Central memory CD8-positive, alpha-beta T cell (primary cell): ENCODE results near the gene KPNB1.

Experiments used
- ATAC-seq: fragments of 150-1000 bp; cut with Tn5 transposase; replicated peaks from 2 replicates; pipeline ENCODE4 v1.10.0; 2022; ENCODE audit warnings: mild to moderate bottlenecking, moderate FRiP score, moderate number of reproducible peaks; ENCODE audit not compliant: poor library complexity, severe bottlenecking; ENCODE audit errors: extremely low read depth
- DNase-seq, 2 donors: peaks; one replicate each; pipeline ENCODE4 v3.0.0; 2021; ENCODE audit warnings: low spot score in 2 of 2
- H3K27ac Mint-ChIP-seq: one replicate; pipeline ENCODE4 v1.8.0; 2022; ENCODE audit warnings: low read depth, mild to moderate bottlenecking, moderate library complexity, mixed read lengths
- H3K27me3 Mint-ChIP-seq: one replicate; pipeline ENCODE4 v1.8.0; 2022; ENCODE audit warnings: mixed read lengths
- H3K36me3 Mint-ChIP-seq: one replicate; pipeline ENCODE4 v1.8.0; 2022; ENCODE audit warnings: mild to moderate bottlenecking, moderate library complexity, mixed read lengths; ENCODE audit not compliant: insufficient read depth
- H3K4me1 Mint-ChIP-seq: one replicate; pipeline ENCODE4 v1.8.0; 2022; ENCODE audit warnings: mixed read lengths
- H3K4me3 Mint-ChIP-seq: one replicate; pipeline ENCODE4 v1.8.0; 2022; ENCODE audit warnings: mild to moderate bottlenecking, moderate library complexity, mixed read lengths
- H3K9me3 Mint-ChIP-seq: one replicate; pipeline ENCODE4 v1.8.0; 2022; ENCODE audit warnings: mixed read lengths

KPNB1 gene

DNA sequence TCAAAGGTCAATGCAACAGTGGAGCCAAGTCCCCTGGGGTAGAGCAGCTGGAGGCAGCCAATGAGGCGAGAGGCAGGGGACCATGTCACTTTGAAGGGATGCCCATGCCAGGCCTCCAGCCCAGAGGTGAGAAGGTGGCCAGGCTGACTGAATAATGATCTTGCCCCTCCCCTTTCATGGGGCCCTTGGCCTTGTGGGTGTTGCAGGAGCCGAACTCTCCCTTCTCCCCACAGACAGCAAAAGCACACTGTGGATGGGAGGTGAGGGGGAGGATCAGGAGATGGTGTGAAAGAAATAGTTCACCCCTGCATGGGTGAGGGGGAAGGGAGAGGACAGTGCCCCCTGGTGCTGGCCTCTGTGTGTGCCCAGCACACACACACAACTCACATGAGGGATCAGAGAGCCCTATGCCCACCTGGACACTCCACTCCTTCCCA is 67.6 kb downstream of the KPNB1 start:
- Mint-ChIP-seq H3K36me3 (no peaks in the 10 kb centered on the region), H3K27ac (peak overlapping the region; percentile 82), H3K4me3 (peak overlapping the region; percentile 56), H3K4me1 (peaks cover 97% of the 10 kb centered on the region), H3K27me3 (no peaks in the 10 kb centered on the region), H3K9me3 (no peaks in the 10 kb centered on the region)
- ATAC-seq (no peak), DNase-seq (no peak)

DNA sequence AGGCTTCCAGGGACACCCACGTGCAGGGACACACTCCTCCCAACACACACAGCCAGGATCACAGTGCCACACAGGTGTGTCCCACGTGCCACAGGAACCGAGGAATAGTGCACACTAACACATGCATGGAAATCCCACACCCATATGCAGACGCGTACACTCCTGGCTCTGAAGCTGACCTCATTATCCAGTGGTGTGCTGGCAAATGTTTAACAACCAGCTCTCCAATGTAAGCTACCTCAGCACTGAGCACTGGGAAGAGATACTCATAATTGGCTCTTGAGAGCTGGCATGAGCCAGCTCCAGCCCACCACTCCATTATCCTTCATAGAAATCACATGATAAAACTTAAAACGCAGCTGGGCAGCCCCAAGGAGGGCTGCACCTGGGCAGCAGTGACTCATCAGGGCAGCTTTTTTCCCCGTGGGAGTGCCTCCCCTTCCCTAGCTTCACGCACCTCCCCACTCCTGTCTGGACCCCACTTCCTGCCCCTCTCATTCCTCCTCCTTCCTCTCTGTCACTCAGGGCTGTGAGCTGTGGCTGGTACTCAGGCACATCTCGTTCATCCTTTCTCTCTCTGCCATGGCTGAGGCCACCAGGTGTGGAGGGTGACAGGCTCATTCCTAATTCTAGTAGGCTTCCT is 68.4 kb downstream of the KPNB1 start:
- Mint-ChIP-seq H3K27me3 (no peaks in the 10 kb centered on the region), H3K27ac (peak overlapping the region; percentile 82), H3K36me3 (no peaks in the 10 kb centered on the region), H3K4me1 (peaks cover 92% of the 10 kb centered on the region), H3K4me3 (peak overlapping the region; percentile 56), H3K9me3 (no peaks in the 10 kb centered on the region)
- peak; percentile 12 for ATAC-seq
- DNase-seq: no peak

DNA sequence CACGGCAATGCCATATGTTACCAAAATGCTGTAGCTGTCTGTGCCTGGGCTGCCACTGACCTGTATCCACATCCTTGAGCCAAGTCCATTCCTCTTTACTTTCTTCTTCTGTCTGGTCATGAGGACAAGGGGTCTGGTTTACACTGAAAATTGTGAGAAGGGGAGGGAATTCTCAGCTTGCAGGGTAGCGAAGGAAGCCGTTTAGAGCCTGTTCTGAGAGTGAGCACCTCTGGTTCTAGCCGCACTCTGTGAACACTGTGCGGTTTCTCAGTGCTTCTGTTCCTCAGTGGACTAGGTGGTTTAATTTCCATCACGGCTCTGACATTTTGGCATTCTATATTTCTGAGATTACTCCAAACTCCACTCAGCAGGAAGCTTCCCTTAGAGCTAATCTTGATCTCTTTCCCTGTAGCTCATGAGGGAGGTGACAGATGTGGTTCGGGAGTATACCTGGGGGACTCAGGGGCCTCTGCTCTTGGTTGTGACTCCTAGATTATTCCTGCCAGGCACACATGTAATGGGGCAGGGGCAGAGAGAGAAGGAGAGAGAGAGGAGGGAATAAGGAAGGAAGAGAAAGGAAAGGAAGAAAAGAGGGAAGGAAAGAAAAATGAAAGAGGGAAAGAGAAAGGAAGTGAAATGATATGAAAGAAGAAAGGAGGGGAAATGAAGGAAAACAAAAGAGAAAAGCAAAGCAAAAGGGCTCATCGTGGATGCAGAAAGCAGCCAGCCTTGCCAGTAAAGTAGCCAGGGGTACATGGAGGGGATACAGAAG is 69.1 kb downstream of the KPNB1 start:
- no peak for ATAC-seq
- Mint-ChIP-seq H3K36me3 (no peaks in the 10 kb centered on the region), H3K27me3 (no peaks in the 10 kb centered on the region), H3K4me1 (peaks cover 85% of the 10 kb centered on the region), H3K9me3 (no peaks in the 10 kb centered on the region), H3K27ac (peak overlapping the region; percentile 82), H3K4me3 (peak overlapping the region; percentile 56)
- no peak for DNase-seq

DNA sequence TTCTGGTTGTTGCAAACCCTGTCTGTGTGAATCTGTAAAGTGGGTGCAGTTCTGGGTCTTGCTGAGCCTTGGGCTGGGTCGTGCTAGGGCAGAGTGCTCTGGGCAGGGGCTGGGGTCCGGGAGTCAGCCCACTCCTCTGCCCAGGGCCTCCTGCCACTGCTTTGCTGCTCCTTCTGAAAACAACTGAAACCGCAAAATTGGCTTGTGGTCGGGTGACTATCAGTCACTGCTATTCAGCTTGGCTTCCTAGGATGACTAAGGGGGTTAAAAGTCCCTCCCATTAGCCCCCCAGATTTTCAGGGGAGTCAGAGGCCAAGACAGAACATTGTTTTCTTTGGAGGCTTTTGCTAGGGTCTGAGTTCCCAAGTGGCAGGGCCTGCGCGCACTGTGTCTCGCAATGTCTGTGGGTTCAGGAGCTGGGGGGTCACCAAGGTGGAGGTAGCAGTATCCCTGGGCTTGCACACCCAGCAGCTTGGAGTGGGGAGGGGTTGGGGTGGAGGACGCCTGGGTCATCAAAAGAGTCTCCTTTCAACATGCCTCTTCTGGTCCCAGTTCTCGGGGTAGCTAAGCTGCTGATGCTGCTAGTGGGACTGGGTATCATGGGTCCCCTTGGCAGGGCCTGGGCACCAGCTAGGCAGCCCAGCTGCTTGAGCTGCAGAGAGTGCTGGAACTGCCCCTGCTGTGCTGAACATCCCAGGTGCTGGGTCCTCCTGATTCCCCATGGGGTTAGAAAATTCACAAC is 69.9 kb downstream of the KPNB1 start:
- no peak for ATAC-seq
- H3K9me3 Mint-ChIP-seq: no peaks in the 10 kb centered on the region
- H3K4me1 Mint-ChIP-seq: peaks cover 79% of the 10 kb centered on the region
- no peak for DNase-seq
- H3K27ac Mint-ChIP-seq: peak overlapping the region; percentile 82
- no peaks in the 10 kb centered on the region for H3K27me3 Mint-ChIP-seq
- H3K36me3 Mint-ChIP-seq: no peaks in the 10 kb centered on the region
- H3K4me3 Mint-ChIP-seq: peak overlapping the region; percentile 56

- ATAC-seq: no peak
- H3K27me3 Mint-ChIP-seq: no peaks in the 10 kb centered on the region
- no peaks in the 10 kb centered on the region for H3K36me3 Mint-ChIP-seq
- peak overlapping the region; percentile 82 for H3K27ac Mint-ChIP-seq
- no peaks in the 10 kb centered on the region for H3K9me3 Mint-ChIP-seq
- peak overlapping the region; percentile 56 for H3K4me3 Mint-ChIP-seq
- peaks cover 79% of the 10 kb centered on the region for H3K4me1 Mint-ChIP-seq
- DNase-seq: no peak
These were observed 70.5 kb downstream of the KPNB1 start for GRCh38 chr17:47720196-47720595.

DNA sequence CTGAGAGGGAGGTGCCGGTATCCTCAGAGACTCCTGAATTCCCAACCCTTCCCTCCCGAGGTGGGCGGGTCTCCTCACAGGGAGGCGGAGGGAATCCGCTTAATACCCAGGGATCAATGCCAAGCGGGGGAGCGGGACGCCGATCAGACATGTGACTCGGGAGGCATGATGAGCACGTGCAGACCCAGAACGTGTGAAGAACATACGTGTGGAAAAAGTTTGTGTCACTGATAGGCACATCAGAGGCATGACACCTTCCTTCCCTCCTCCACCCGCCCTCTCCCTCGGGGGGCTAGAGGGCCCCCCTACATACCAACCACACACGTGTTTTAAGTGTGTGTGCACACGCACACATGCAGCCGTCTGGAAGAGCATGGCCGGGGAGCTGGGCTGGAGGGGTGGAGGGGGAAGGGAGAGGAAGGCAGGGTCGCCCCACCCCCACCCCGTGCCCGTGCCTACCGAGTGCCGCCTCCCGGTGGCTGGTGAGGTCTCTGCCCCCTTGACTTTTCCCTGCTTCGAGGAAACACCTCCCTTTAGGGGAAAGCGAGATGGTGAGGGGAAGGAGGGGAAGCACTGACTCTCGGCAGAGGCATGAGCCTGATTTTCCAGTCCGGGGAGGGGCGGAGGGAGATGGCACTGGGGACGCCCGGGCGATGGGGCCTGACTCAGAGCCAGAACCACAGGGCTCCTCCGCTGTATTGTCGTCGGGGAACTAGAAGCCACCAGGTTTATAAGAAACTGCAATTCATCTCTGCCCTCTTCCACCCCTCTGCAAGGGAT is 71.2 kb downstream of the KPNB1 start:
- H3K27me3 Mint-ChIP-seq: no peaks in the 10 kb centered on the region
- no peaks in the 10 kb centered on the region for H3K36me3 Mint-ChIP-seq
- H3K4me3 Mint-ChIP-seq: peak overlapping the region; percentile 56
- peaks cover 79% of the 10 kb centered on the region for H3K4me1 Mint-ChIP-seq
- DNase-seq (peak in 1 of 2 donors; percentile 54), ATAC-seq (peak; percentile 61)
- no peaks in the 10 kb centered on the region for H3K9me3 Mint-ChIP-seq
- H3K27ac Mint-ChIP-seq: peak overlapping the region; percentile 82

DNA sequence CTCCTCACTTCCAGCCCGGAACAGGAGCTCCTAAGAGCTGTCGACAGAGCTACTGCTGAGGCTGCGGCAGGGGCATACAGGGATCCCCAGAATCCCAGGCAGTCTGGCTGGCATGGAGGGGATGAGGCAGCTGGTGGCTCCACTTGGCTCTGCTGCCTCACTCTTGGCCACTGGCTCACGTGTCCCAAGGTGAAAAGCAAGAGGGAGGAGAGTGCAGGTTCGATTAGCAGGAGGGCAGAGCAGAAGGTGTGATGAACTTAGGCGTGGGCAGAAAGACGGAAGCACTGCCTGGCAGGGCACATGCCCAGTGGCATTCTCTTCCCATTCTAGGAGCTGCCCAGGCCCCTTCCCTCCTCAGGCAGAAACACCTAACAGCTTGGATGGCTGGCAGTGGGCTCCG is 72.0 kb downstream of the KPNB1 start:
- Mint-ChIP-seq H3K36me3 (no peaks in the 10 kb centered on the region), H3K27me3 (no peaks in the 10 kb centered on the region), H3K27ac (peak overlapping the region; percentile 70), H3K4me1 (peaks cover 79% of the 10 kb centered on the region), H3K9me3 (no peaks in the 10 kb centered on the region), H3K4me3 (peak overlapping the region; percentile 56)
- ATAC-seq (no peak), DNase-seq (no peak)

GRCh38 chr17:47724705-47725104 is 75.0 kb downstream of the KPNB1 start:
- DNase-seq (no peak), ATAC-seq (no peak)
- Mint-ChIP-seq H3K27ac (no peak overlapping the region), H3K36me3 (peaks cover 2% of the 10 kb centered on the region), H3K4me1 (peaks cover 76% of the 10 kb centered on the region), H3K4me3 (peak overlapping the region; percentile 1), H3K9me3 (no peaks in the 10 kb centered on the region), H3K27me3 (no peaks in the 10 kb centered on the region)

GRCh38 chr17:47725446-47726111 is 75.9 kb downstream of the KPNB1 start:
- H3K4me3 Mint-ChIP-seq: no peak overlapping the region
- H3K4me1 Mint-ChIP-seq: peaks cover 74% of the 10 kb centered on the region
- ATAC-seq: no peak
- H3K27ac Mint-ChIP-seq: no peak overlapping the region
- H3K27me3 Mint-ChIP-seq: no peaks in the 10 kb centered on the region
- H3K9me3 Mint-ChIP-seq: no peaks in the 10 kb centered on the region
- no peak for DNase-seq
- H3K36me3 Mint-ChIP-seq: peaks cover 2% of the 10 kb centered on the region

DNA sequence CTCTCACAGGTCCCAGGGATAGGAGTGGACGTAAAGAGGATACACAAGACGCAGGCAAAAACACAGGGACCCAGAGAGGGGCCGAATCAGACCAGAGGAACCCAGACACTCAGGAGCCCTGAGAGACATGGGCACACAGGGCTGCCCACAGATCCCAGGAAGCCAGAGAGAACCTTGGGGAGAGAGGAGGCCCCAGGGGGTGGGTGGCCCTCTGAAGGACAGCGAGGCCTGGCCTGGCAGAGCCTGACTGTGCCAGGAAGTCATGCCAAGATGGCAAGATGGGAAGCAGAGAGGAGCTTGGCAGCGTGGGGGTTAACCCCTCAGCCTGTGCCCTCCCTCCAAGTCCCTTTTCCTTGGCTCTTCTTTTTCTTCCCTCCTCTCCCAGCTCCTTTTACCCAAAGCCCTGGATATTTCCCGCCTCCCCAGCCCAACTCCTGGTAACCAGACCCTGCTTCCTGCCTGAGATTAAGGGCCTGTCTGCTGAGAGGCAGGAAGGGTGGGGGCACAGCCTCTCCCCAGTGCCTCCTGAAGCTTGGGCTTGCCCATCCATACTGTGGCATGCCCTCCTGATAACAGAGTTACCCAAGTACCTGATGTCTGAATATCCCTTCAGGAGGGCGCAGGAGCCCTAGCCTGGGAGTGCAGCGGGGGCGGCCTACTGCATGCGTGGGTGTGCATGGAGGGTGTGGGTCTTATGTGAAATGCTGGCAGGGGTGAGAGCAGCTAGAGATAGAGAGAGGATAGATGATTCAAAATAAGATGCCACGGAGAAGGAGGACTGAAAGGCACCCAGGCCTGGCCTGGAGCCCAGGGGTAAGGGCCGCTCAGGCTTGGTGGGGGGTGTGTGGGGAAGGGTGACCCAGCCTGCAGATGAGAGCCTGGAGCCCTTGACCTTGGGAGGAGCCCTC is 77.3 kb downstream of the KPNB1 start:
- Mint-ChIP-seq H3K27me3 (no peaks in the 10 kb centered on the region), H3K36me3 (peaks cover 2% of the 10 kb centered on the region), H3K9me3 (no peaks in the 10 kb centered on the region), H3K4me3 (no peak overlapping the region), H3K4me1 (peaks cover 74% of the 10 kb centered on the region), H3K27ac (no peak overlapping the region)
- no peak for ATAC-seq
- no peak for DNase-seq

GRCh38 chr17:47727704-47728036 is 78.0 kb downstream of the KPNB1 start:
- no peak for ATAC-seq
- no peak overlapping the region for H3K27ac Mint-ChIP-seq

More at GRCh38 chr17:47727704-47728036, 78.0 kb downstream of the KPNB1 start:
- Mint-ChIP-seq H3K9me3 (no peaks in the 10 kb centered on the region), H3K27me3 (no peaks in the 10 kb centered on the region), H3K4me3 (no peak overlapping the region), H3K4me1 (peaks cover 77% of the 10 kb centered on the region), H3K36me3 (peaks cover 4% of the 10 kb centered on the region)
- no peak for DNase-seq
